CD1c-positive myeloid dendritic cell (primary cell): Measurements from ENCODE around the gene SIGLEC9.
A peak's percentile ranks its signal among the peaks of the same experiment; 100 is the strongest.

Experiments used
- DNase-seq: peaks from one replicate; pipeline ENCODE4 v3.0.0-alpha.2; 2016; ENCODE audit errors: extremely low spot score

Gene SIGLEC9

DNA sequence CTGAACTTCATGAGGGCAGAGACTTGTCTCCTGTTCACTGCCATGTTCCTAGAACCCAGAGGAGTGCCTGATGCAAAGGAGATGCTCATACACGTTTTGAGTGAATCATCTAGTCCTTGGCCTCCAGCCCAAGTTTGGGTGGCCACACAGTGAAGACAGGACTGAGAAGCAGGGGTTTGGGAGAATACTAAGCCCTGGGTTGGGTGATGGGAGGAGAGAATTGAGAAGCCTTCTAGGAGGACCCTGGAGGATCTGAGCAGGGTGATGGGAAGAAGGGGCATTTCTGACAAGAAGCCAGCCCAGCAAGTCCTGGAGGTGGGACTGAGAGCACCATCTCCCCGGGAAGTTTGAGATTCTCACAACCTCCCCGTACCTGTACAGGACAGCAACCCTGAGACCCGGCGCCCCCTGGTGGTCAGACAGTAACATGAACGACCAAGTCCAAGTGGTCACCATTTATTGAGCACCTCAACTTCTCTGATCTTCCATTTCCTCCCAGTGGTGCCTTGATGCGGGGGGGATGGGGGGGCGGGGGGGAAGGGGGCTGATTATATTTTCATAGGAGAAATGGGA, 27.5 kb upstream of the SIGLEC9 start:
- peak; percentile 50 for DNase-seq

DNA sequence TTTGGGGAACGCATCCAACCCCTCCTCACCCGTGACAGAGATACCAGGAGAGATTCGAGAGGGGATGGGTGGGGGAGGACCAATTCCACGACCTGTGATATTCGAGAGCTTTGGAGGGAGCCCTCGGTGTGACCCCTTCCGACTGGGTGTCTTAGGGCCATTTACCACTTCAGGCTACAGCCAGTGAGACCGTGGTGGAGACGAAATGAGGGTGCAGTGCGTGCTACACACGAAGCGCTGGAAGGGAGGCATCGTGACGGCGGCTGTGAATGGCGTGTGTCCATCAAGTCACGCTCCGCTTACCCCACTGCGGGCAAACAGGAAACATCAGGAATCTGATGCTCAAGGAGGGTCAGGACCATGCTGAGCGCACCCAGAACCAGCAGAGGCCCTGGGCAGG, 26.9 kb upstream of the SIGLEC9 start:
- DNase-seq: no peak

DNA sequence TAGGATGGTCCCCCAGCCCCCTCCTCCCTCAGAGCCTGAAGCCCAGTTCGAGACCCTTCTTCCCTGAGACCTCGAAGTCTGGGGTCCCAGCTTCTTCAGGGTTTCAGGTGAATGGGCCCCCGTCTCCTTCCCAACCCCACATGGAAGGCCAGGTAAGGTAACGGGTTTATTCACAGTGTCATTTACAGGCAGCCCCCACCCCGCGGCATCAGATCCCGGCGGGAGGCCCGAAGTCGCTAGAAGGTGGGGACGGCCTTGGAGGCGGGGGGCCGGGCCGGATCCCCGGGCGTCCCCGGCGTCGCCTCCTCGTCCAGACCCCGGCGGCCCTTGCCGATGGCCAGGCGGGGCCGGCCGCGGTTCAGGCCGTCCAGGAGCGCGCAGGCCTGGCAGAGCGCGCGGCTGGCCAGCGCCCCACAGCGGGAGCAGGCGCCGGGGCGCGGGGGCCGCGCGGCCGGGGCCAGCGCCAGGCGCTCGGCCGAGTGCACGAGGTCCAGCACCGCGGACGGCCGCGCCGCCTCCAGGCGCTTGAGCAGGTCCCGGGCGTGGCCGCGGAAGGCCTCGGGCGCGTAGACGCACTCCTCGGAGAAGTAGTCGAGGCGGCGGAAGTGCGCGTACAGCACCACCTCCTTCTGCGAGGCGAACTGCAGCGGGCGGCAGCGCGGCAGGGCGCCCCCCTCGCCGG, 26.2 kb upstream of the SIGLEC9 start:
- DNase-seq: peak; percentile 73

DNA sequence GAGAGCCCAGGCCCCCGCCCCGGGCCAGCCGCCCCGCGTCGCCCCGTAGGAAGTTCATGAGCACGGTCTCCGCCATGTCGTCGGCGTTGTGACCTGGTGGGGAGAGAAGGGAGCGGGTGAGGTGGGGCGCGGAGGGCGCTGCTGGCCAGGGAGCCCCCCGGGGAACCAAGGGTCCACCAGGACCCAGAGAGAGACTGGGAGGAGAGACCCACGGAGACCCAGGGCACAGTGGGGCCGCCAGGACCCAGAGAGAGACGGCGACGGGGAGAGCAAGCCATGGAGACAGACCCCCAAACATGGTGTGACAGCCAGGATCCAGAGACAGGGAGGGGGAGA, 25.7 kb upstream of the SIGLEC9 start:
- no peak for DNase-seq

DNA sequence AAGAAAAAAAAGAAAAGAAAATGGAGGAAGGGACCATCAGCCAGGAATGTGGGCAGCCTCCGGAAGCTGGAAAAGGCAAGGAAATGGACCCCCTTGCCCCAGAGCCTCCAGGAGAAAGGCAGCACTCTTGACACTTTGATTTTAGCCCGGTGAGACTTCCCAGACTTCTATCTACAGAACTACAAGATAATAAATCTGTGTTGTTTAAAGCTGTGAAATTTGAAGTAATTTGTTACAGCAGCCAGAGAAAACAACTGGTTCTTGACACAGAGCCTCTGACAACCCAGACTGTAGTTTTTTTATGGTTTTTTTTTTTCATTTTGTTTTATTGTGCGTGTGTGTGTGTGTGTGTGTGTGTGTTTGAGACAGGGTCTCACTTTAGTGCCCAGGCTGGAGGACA, 24.1 kb upstream of the SIGLEC9 start:
- DNase-seq: no peak

DNA sequence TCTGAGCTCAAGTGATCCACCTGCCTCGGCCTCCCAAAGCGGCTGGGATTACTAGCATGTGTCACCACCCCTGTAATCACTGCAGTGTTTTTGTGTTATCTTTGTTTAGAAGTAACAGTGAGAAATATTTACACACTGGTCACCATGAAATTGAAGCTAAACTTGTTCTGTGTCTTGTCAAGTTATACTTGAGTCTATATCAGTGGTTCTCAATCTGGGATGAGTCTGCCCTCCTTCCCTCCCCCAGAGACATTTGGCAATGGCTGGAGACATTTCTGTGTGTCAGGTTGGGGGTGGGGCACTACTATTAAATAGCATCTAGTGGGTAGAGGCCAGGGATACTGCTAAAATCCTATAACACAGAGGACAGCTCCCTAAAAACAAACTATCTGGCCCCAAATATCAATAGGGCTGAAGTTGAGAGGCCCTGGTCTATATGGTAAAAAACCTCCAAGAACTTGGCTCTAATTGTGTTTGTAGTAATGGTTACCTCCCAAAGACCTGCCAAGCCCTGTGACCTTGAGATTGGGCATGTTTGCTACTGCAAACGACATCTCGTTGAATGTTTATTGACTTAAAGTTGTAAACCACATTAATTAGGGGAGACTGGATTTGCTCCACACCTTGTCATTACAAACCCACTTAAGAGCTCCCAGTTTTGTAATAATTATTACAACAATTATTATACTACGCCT, 23.4 kb upstream of the SIGLEC9 start:
- no peak for DNase-seq

DNA sequence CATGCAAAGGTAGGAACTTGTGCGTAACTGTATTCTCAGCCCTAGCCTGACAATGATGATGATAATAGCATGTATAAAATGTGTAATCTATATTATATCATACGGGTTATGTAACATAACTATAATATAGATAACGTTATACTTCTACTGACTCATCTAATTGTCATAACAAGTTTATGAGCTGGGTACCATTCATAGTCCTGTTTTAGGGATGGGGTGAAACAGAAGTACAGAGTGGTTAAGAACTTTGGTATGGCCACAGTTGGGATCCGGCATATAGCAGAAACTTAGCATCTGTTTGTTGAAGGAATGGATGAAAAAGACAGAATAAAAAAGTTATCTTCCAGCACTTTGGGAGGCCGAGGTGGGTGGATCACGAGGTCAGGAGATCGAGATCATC, 21.7 kb upstream of the SIGLEC9 start:
- DNase-seq: no peak

DNA sequence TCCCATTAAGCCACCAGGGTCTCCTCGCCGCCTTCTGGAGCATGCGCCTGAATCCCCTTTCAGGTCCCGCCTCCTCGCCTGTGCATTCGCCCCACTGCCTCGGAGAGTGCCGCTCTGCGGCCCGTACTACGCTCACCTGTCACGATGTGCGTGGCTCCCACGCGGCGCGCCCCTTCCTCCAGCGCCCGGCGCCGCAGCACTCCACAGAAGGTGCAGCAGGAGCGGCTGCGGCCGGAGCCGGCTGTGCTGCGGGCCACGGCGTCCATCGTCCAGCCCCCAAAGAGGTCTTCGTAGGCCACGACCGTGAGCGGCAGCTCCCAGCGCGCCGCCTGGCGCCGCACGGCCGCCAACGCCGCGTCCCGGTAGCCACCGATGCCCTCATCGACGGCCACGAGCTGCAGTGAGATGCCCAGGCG, 20.8 kb upstream of the SIGLEC9 start:
- no peak for DNase-seq

DNA sequence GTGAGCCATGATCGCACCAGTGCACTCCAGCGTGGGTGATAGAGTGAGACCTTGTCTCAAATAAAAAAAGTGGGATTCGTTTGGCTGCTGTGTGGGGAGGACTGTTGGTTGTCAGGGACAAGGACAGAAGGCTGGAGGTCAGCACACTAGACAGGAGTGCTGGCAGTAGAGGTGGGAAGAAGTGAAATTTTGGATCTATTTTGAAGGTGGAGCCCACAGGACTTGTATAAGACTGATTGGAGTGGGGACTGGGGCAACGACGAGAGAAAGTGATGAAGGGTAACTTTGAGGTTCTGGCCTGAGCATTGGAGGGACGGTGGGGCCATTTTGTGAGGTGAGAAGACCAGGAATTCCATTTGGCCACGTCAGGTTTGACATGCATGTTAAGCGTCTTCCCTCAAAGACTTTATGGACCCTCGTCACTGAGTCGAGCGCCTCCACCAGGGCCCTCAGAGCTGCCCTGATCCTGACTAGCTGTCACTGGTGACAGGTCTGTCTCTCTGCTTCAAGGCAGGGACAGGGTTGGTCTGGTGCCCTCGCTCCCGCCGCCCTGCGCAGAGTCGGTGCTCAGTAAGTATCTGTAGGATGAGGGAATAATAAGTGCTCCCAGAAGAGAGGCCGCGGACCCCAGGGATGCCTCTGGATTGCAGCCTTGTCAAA, 17.2 kb upstream of the SIGLEC9 start:
- no peak for DNase-seq

DNA sequence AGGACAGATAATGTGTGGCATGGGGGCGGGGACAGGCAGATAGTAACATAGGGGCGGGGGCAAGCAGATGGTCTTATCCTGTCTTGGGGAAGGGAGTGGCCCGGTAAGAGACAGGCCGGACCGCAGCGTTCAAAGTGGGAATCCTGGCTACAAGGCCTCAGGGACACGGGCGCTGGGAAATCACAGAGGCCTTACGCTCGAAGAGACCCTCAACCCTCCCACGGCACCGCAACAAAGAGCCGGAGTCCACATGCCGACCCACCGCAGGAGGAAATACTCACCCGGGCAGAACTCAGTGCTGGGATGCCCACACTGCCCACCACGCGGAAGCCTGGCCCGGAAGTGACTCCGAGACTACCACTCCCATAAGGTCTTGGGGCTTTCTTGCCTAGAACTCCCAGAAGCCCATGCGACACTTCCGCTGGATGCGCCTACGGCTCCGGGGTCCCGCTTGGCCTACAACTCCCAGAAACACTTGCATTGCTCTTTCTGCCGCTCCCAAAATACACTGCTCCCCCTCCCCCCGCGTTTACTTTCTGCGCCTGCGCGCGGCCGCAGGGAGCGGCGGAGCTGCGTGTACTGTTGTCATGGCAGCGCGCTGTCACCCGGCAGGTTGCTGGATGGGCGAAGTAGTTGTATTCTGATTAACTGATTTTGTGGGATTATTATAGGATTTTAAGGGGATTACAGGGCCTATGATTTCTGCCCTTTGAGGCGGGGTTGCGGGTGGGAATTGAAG, 16.5 kb upstream of the SIGLEC9 start, which contains the start of gene CTU1:
CTU1 (minus strand) TSS at position 344 of the 739 bp plus-strand sequence. CDS start 3,840 bp downstream, outside the sequence.
- DNase-seq: peak; percentile 100

DNA sequence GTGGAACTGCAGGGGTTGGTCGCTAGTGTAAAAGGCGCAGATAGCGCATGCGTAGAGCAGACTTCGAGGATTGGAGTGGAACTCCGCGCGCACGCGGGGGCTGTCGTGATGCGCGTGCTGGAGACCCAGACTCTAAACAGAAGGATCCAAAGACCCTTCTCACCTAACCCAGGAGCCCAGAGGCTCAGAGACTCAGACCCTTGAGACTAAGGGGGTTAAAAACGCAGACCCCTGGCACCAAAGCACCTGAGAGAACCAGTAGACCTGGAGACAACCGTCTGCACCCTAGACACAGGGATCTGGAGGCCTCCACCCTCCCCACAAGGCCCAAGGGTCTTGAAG, 15.9 kb upstream of the SIGLEC9 start:
- no peak for DNase-seq

DNA sequence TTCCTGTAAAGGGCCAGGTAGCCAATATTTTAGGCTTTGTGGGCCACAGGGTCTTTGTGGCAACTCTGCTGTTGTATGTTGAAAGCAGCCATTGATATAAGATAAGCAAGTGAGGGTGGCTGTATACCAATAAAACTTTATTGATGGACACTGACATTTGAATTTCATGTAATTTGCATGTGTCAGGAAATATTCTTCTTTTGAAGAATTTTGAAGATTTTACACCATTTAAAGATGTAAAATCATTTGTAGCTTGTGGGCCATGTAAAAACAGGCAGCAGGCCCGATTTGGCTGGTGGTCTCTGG, 14.1 kb upstream of the SIGLEC9 start:
- no peak for DNase-seq

DNA sequence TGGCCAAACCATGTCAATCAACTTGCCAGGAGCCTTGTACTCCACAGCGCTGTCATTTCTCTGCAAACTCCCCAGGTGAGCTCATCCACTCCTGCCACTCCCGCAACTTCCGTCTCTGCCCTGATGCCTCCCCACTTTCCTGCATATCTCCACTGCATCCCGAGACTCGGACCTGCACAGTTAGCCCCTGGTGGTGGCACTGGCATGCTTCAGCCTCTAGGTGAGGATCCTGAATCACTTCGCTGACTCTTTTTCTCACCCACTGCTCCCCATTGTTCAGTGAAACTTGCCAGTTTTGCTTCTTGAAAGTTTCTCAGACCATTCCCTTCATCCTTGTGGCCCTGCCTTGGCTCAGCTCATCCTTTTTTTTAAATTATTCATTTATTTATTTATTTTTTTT, 13.1 kb upstream of the SIGLEC9 start:
- DNase-seq: no peak

DNA sequence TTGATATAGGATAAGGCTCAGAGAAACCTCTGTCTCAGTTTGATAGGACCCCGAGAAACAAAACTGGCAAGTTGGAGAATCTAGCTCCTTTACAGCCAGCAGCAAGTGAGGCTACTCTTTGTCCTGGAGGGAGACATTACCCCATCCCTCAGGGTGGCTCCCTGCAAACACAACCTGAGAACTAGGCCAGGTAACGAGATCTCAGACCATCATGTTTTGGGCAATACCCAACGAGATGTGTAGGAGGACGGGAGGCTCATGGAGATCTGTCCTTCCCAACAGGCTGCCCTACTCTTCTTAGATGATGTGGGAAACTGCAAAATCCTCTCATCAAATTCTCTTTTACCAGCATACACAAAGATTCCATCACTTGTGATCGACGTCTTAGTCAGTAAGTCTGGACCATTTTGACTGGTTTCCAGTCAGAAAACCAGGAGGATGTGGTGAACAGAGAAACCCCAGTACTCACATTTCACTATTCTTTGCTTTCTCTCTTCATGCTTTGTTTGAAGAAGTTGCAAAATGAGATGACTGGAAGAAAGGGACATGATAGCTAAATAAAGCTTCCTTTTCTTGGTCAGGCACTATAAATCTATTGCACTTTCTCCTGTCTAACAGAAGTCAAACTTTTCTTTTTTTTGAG, 10.5 kb upstream of the SIGLEC9 start:
- DNase-seq: peak; percentile 35

DNA sequence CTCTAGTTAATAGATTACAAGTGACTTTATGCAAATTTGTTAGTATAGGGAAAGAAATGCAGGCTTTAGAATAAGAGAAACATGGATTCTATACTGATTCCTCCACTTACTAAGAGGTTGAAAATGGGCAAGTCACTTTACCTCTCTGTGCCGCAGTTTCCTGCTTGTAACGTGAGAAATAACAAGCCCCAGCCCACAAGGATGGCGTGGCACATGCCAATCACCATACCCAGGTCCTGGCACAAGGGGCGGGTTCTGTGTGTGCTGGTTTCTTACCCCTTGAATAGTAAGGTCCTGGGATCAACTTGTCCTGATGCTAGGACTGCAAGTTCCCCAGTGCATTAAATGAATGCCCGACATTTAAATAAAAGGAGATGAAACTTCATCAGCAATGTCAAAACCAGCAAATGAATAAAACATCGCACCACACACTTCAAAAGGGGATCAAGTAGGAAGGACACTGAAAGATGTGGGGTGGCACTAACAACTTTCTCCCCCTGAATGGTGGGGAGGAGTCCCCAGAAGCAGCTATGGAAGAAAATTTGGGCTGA, 7.9 kb upstream of the SIGLEC9 start:
- no peak for DNase-seq

DNA sequence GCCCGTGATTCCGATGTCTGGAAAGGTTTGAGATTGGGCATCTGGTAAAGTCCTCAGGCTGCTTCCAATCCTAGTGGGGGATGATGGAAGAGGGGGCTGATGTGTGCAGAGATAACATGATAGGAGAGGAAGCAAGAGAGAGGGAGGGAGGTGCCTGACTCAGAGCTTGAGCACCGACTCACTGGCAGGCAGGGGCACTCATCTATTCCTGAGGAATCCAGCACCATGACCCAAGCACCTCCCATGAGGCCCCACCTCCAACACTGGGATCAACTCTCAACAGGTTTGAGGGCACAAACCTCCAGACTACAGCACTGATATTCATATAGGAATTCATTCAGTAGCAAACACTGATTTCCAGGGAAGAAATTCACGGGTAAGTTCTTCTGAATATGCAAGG, 5.6 kb upstream of the SIGLEC9 start:
- DNase-seq: no peak

DNA sequence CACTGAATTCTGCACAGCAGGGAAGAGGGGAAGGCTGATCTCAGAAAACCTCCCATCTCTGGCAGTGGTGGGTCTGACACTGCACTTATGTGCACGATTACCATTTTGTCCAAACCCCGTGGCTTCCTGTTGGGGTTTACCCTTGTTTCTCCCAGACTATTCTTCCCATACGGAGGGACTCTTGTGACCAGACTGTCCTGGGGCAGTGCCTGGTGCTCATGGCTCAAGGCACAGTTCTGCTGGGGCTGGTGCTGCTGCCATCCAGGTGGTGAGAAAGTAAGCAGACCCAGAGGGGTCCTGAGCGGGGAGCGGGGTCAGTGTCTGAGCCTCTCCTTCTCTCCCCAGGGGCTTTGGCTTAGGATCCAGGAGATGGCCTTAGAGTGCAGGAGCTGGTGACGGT, 5.1 kb upstream of the SIGLEC9 start:
- no peak for DNase-seq

DNA sequence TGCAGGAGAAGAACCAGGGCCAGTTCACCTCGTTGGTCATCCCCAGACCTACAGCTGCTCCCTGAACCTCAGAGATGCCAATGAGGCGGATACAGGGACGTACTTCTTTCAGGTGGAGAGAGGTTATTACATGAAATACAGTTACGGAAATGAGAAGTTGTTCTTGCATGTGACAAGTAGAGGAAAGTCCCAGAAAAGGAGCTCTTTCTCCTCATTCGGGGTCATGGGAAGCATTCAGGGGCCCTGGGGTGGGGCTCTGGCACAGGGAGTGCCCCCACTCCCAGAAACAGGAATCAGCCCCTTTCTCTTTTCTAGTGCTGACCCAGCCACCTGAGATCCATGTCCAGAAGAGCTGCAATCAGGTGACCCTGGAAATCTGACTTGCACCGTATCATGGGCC, 4.5 kb upstream of the SIGLEC9 start:
- peak; percentile 26 for DNase-seq

DNA sequence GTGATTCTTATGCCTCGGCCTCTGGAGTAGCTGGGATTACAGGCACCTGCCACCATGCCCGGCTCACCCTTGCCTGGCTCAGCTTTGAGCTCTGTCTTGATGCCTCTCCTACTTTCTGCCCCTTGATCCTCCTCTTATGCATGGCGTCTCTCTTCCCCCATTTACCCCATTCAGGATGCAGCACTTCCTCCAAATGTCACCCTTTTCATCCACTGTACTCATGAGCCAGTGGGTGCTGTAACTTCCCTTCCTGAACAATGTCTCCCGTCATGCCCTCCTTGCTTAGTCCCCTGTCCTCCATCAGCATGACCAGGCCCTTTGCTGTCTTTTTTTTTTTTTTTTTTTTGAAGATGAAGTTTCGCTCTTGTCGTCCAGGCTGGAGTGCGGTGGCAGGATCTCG, 3.4 kb upstream of the SIGLEC9 start:
- peak; percentile 64 for DNase-seq

DNA sequence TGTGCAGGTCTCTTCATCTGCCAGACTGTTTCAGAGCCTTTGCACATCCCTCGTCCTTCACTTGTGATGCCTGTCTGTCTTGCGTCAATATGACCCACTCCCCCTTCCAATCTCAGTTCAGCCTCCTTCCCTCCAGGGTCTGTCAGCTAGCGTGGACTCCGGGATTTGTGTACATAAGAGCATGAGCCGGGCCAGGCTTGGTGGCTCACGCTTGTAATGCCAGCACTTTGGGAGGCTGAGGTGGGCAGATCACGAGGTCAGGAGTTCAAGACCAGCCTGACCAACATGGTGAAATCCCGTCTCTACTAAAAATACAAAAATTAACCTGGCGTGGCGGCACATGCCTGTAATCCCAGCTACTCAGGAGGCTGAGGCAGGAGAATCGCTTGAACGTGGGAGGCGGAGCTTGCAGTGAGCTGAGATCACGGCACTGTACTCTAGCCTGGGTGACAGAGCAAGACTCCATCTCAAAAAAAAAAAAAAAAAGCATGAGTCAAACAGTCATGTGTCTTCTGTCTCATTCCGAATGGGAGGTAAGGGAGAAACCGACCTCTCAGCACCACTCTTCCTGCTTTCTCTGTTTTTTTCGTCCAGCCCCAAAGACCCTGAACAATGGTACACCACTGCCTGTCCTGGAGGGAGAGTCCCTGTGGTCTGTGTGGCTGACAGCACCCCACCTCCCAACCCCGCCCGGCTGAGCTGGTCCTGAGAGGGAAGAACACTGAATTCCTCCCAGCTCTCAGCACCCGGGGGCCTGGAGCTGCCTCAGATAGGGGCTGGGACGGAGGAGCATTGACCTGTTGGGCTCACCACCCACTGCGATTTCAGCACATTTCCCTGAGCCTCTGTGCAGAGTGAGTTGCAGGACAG, 2.4 kb upstream of the SIGLEC9 start:
- peak; percentile 80 for DNase-seq

DNA sequence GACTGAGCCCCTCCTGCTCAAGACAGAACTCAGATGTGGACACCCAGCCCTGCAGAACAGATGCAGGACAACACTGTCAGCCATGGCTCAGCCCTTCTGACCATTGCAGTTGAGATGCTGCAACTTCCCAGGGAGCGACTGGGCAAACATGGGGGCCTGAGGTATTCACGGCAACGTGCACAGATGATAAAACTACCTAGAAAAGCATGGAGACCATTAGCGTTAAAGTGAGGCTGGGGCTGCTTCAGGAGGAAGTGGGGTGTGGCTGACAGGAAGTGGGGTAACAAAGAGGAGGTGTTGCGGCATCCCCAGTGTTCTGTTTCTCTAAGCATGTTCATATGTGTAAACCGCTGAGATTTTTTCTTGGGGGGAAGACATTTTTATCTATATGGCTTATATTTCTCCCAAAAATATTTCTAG, 1.3 kb upstream of the SIGLEC9 start:
- peak; percentile 79 for DNase-seq
